ENCODE data around the gene ASCL1.

ASCL1 gene

DNA sequence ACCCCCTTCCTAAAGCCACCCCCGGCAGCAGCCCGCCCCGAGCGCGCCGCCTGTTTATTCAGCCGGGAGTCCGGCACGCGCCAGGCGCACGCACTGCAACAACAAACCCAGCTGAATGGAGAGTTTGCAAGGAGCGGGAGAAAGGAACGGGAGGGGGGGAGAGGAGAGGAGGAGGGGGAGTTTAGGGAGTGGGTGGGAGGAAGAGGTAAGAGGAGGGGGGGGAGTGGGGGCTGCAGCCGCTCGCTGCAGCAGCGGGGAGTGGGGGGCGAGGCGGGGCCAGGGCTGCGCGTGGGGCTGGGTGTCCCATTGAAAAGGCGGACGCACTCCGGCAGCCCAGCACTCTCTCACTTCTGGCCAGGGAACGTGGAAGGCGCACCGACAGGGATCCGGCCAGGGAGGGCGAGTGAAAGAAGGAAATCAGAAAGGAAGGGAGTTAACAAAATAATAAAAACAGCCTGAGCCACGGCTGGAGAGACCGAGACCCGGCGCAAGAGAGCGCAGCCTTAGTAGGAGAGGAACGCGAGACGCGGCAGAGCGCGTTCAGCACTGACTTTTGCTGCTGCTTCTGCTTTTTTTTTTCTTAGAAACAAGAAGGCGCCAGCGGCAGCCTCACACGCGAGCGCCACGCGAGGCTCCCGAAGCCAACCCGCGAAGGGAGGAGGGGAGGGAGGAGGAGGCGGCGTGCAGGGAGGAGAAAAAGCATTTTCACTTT, at the start of gene ASCL1:
Gene ASCL1 (plus strand): TSS at position 336 of the 712 bp plus-strand sequence. CDS start 571 bp downstream, outside the sequence.
- H3K4me1 ChIP-seq (ENCODE audit: control insufficient read depth in 2 of 2, insufficient read depth in 2 of 2, low read length in 2 of 2), result no peaks in the 10 kb centered on the region
- H3K27ac ChIP-seq (ENCODE audit: low read depth in 2 of 2, low read length in 2 of 2), result no peak within 1 kb of the TSS
- no peak within 1 kb of the TSS for H3K9ac ChIP-seq (ENCODE audit: low read depth in 1 of 2, low read length in 2 of 2)
- no peaks in the 10 kb centered on the region for H3K36me3 ChIP-seq (ENCODE audit: control insufficient read depth in 2 of 2, insufficient read depth in 2 of 2, low read length in 2 of 2)
- H3K4me3 ChIP-seq (ENCODE audit: low read length in 2 of 2), result peak within 1 kb of the TSS in 1 of 2 donors; percentile 14
- H3K9me3 ChIP-seq (ENCODE audit: control insufficient read depth in 2 of 2, low read length in 2 of 2), result no peaks in the 10 kb centered on the region
- peaks cover 56 to 75% of the 10 kb centered on the region in 2 donors for H3K27me3 ChIP-seq (ENCODE audit: control insufficient read depth in 2 of 2, insufficient read depth in 2 of 2, low read length in 2 of 2)

DNA sequence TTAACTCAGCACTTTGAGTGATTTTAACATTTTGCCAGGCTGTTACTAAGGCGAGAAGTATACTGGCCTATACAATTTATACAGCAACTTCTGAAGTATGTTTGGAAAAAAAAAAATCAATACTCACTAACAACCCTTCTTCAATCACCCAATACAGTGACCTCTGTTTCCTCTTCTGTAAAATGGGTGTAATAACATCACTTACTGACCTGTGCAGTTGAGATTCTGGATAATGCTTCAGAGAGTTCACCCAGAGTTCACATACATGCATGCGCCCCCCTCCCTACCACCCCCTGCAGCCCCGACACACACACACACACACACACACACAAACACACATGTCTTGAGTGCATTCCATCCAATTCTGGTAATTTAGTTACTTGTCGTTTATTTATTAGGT, 49.6 kb upstream of the ASCL1 start:
- no peak overlapping the region for H3K27ac ChIP-seq (ENCODE audit: low read depth in 2 of 2, low read length in 2 of 2)
- H3K4me3 ChIP-seq (ENCODE audit: low read length in 2 of 2), result no peak overlapping the region
- H3K9ac ChIP-seq (ENCODE audit: low read depth in 1 of 2, low read length in 2 of 2), result no peak overlapping the region
- no peaks in the 10 kb centered on the region for H3K4me1 ChIP-seq (ENCODE audit: control insufficient read depth in 2 of 2, insufficient read depth in 2 of 2, low read length in 2 of 2)
- no peaks in the 10 kb centered on the region for H3K36me3 ChIP-seq (ENCODE audit: control insufficient read depth in 2 of 2, insufficient read depth in 2 of 2, low read length in 2 of 2)
- H3K9me3 ChIP-seq (ENCODE audit: control insufficient read depth in 2 of 2, low read length in 2 of 2), result no peaks in the 10 kb centered on the region
- no peaks in the 10 kb centered on the region for H3K27me3 ChIP-seq (ENCODE audit: control insufficient read depth in 2 of 2, insufficient read depth in 2 of 2, low read length in 2 of 2)

DNA sequence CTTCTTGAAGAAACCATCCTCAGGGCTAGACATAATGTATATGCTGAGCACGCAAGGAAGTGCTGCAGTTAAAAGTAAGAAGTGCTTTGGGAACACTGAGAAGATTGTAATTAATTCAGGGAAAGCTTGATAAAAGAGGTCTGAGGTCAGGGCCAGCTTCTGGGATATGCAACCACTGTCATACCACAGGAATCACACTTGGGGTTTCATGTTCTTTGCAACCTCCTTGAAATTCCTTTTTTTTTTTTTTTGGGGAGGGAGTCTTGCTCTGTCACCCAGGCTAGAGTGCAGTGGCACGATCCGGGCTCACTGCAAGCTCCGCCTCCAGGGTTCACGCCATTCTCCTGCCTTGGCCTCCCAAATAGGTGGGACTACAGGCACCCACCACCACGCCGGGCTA, 47.3 kb upstream of the ASCL1 start:
- Histone ChIP-seq H3K9me3 (ENCODE audit: control insufficient read depth in 2 of 2, low read length in 2 of 2) (no peaks in the 10 kb centered on the region), H3K36me3 (ENCODE audit: control insufficient read depth in 2 of 2, insufficient read depth in 2 of 2, low read length in 2 of 2) (no peaks in the 10 kb centered on the region), H3K27me3 (ENCODE audit: control insufficient read depth in 2 of 2, insufficient read depth in 2 of 2, low read length in 2 of 2) (no peaks in the 10 kb centered on the region), H3K27ac (ENCODE audit: low read depth in 2 of 2, low read length in 2 of 2) (no peak overlapping the region), H3K4me3 (ENCODE audit: low read length in 2 of 2) (no peak overlapping the region), H3K4me1 (ENCODE audit: control insufficient read depth in 2 of 2, insufficient read depth in 2 of 2, low read length in 2 of 2) (no peaks in the 10 kb centered on the region), H3K9ac (ENCODE audit: low read depth in 1 of 2, low read length in 2 of 2) (no peak overlapping the region)

DNA sequence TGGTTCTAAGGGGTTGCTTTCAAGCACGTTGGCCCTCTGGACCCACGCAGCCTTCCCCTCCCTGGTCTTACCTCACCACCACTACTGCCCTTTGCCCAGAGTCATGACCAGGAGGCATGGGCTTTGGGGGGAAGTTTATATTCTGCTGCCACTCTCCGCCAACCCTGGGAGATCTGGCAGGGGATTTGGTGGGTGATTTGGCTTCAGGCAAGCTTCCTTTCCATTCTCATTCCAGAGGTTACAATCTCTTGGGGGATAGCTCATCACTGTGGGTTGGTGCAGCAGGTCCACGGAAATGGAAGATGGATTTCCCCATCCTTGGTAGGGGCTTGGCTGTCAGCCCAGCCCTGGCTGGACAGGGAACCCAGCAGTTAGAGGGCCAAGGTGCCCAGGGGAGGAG, 46.7 kb upstream of the ASCL1 start:
- no peaks in the 10 kb centered on the region for H3K27me3 ChIP-seq (ENCODE audit: control insufficient read depth in 2 of 2, insufficient read depth in 2 of 2, low read length in 2 of 2)
- no peaks in the 10 kb centered on the region for H3K36me3 ChIP-seq (ENCODE audit: control insufficient read depth in 2 of 2, insufficient read depth in 2 of 2, low read length in 2 of 2)
- H3K4me1 ChIP-seq (ENCODE audit: control insufficient read depth in 2 of 2, insufficient read depth in 2 of 2, low read length in 2 of 2), result no peaks in the 10 kb centered on the region
- no peak overlapping the region for H3K27ac ChIP-seq (ENCODE audit: low read depth in 2 of 2, low read length in 2 of 2)
- H3K9ac ChIP-seq (ENCODE audit: low read depth in 1 of 2, low read length in 2 of 2), result no peak overlapping the region
- H3K4me3 ChIP-seq (ENCODE audit: low read length in 2 of 2), result no peak overlapping the region
- H3K9me3 ChIP-seq (ENCODE audit: control insufficient read depth in 2 of 2, low read length in 2 of 2), result no peaks in the 10 kb centered on the region

DNA sequence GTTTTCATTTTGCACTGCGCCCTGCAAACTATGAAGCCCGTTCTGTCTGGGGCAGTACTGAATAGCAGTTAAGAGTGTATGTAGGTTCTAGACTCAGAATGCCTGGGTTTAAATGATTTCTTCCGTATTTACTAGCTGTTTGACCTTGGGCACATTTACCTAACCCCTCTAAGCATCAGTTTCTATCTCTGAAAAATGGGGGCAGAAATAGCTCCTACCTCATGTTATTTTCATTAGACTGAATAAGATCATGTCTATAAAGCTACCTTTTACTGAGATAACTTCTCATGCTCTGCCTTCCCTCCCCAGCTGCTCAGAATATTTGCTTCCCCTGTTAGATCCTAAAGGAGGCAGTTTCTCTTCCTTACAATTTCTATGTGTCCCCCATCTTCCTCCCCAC, 46.2 kb upstream of the ASCL1 start:
- Histone ChIP-seq H3K4me3 (ENCODE audit: low read length in 2 of 2) (no peak overlapping the region), H3K9ac (ENCODE audit: low read depth in 1 of 2, low read length in 2 of 2) (no peak overlapping the region), H3K27ac (ENCODE audit: low read depth in 2 of 2, low read length in 2 of 2) (no peak overlapping the region), H3K9me3 (ENCODE audit: control insufficient read depth in 2 of 2, low read length in 2 of 2) (no peaks in the 10 kb centered on the region), H3K27me3 (ENCODE audit: control insufficient read depth in 2 of 2, insufficient read depth in 2 of 2, low read length in 2 of 2) (no peaks in the 10 kb centered on the region), H3K4me1 (ENCODE audit: control insufficient read depth in 2 of 2, insufficient read depth in 2 of 2, low read length in 2 of 2) (no peaks in the 10 kb centered on the region), H3K36me3 (ENCODE audit: control insufficient read depth in 2 of 2, insufficient read depth in 2 of 2, low read length in 2 of 2) (no peaks in the 10 kb centered on the region)

DNA sequence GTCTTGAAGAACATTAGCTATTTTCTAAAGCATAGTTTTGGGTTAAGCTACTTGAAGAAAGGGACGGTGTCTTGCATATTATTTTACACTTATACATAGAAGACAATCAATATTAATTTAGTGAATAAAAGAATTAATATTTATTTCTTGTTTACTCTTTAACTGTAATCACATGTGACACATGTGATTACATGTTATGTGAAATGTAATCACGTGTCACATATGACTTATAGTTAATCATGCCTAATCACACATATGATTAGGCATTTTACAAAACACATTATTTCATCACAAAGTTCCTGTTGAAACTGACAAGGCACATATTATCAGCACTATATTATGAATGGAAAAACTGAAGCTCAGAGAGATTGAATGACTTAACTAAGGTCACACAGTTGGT, 45.2 kb upstream of the ASCL1 start:
- Histone ChIP-seq H3K36me3 (ENCODE audit: control insufficient read depth in 2 of 2, insufficient read depth in 2 of 2, low read length in 2 of 2) (no peaks in the 10 kb centered on the region), H3K9ac (ENCODE audit: low read depth in 1 of 2, low read length in 2 of 2) (no peak overlapping the region), H3K4me3 (ENCODE audit: low read length in 2 of 2) (no peak overlapping the region), H3K4me1 (ENCODE audit: control insufficient read depth in 2 of 2, insufficient read depth in 2 of 2, low read length in 2 of 2) (peaks cover 0 to 2% of the 10 kb centered on the region in 2 donors), H3K27ac (ENCODE audit: low read depth in 2 of 2, low read length in 2 of 2) (no peak overlapping the region), H3K9me3 (ENCODE audit: control insufficient read depth in 2 of 2, low read length in 2 of 2) (no peaks in the 10 kb centered on the region), H3K27me3 (ENCODE audit: control insufficient read depth in 2 of 2, insufficient read depth in 2 of 2, low read length in 2 of 2) (no peaks in the 10 kb centered on the region)

DNA sequence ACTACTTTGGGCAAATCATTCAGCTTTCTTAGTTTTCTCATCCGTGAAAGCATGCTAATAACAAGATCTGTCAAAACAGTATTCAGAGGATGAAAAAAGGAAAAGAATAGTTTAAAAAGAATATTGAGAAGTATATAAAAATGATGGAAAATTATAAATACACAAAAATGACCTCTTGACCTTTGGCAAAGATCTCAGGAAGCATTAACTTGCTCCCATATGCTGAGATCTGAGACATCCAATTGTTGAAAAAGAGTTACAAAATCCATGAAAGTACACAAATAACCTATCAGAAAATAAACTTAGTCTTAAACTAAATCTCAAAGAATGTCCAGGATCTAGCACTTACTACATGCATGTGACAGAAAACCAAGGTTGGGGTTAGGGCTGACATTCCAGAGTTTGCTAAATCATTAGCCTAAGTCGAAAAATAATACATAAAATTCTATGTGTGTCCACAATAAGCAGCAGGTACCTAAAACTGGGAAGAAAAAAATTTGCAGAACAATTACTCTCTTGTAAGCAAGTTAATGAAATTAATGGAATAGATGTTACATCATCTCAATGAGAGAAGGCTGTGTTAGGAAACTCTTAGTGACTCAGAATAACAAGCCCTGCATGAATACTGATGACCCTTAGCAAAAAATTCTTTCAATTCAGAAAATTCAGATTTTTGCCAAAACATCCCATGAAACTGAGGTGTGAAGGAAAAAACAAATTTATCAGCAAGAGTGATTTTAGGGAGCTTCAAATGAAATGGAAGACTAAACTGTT, 43.8 kb upstream of the ASCL1 start:
- Histone ChIP-seq H3K36me3 (ENCODE audit: control insufficient read depth in 2 of 2, insufficient read depth in 2 of 2, low read length in 2 of 2) (no peaks in the 10 kb centered on the region), H3K4me3 (ENCODE audit: low read length in 2 of 2) (no peak overlapping the region), H3K4me1 (ENCODE audit: control insufficient read depth in 2 of 2, insufficient read depth in 2 of 2, low read length in 2 of 2) (peaks cover 0 to 2% of the 10 kb centered on the region in 2 donors), H3K27ac (ENCODE audit: low read depth in 2 of 2, low read length in 2 of 2) (no peak overlapping the region), H3K9ac (ENCODE audit: low read depth in 1 of 2, low read length in 2 of 2) (no peak overlapping the region), H3K9me3 (ENCODE audit: control insufficient read depth in 2 of 2, low read length in 2 of 2) (no peaks in the 10 kb centered on the region), H3K27me3 (ENCODE audit: control insufficient read depth in 2 of 2, insufficient read depth in 2 of 2, low read length in 2 of 2) (no peaks in the 10 kb centered on the region)

DNA sequence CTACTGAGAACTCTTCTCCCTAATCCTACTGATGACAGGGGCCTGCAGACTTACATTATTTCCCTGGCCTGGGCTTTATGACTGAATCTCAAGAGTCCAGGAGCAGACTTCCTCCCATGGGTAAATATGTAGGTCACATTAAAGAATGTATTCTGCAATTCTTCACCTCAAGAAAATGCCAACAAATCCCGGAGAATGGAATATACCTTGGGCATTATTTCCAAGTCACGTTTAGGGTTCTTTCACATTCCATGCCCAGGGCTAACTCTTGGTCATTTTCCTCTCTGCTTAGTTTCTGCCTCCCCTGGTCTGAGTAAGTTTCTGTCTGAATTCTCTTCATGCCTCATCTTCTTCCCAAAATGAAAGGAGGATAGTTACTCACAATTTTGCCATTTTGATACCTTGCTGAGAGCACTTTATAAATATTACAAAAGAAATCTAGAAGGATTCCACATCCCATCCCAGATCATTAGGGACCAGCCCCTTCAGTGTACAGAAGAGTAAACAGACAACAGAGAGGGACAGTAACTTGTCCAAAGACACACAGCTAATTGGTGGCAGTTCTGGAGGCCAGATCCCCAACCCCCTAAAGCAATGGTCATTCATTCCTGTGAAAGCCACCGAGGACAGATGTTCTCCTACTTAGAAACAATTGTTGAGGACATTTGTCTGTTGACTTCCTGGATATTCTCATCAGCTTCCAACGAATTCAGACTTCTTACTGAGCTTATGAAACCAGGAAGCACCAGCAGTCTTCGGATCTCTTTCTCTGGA, 41.0 kb upstream of the ASCL1 start:
- no peaks in the 10 kb centered on the region for H3K27me3 ChIP-seq (ENCODE audit: control insufficient read depth in 2 of 2, insufficient read depth in 2 of 2, low read length in 2 of 2)
- no peaks in the 10 kb centered on the region for H3K36me3 ChIP-seq (ENCODE audit: control insufficient read depth in 2 of 2, insufficient read depth in 2 of 2, low read length in 2 of 2)
- peaks cover 0 to 2% of the 10 kb centered on the region in 2 donors for H3K4me1 ChIP-seq (ENCODE audit: control insufficient read depth in 2 of 2, insufficient read depth in 2 of 2, low read length in 2 of 2)
- no peaks in the 10 kb centered on the region for H3K9me3 ChIP-seq (ENCODE audit: control insufficient read depth in 2 of 2, low read length in 2 of 2)
- no peak overlapping the region for H3K4me3 ChIP-seq (ENCODE audit: low read length in 2 of 2)
- H3K27ac ChIP-seq (ENCODE audit: low read depth in 2 of 2, low read length in 2 of 2), result no peak overlapping the region
- no peak overlapping the region for H3K9ac ChIP-seq (ENCODE audit: low read depth in 1 of 2, low read length in 2 of 2)

DNA sequence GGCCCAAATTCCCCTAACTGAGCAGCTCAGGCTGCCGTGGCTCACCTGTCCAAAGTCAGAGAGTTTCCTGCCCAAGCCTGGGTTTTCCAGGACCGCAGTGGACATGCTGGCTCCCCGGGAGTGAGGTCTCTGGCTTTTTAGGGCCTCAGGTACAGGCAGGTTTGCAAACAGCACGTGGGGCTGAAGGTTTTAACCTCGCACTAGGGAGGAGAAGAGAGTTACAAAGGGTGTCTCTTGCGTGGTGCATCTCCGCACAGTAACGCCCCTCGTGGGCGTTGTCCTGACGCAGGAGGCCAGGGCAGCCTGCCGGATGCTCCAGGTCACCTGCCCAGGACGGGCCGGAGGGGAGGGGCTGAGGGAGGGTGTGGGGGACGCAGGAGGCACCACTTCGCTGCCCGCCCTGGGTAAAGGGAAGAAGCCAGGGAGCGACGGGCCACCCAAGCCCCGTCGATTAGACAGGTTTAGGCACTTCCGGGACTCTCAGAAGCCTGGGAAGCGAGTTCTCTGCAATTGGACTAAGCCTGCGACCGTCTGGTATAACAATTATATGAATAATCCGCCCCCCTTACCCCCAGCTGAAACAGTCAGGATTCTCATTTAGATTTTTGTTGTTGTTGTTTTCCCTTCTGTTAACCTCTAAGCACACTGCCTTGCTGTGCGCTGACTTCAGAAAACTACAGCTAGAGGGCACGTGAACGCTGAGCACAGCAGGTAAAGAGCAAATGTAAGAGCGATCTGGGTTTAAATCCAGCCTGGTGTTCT, 40.3 kb upstream of the ASCL1 start, which contains the start of gene PAH:
Gene PAH (minus strand): TSS at position 219 of the 762 bp plus-strand sequence. CDS start 114 bp downstream, at position 105.
- Histone ChIP-seq H3K27me3 (ENCODE audit: control insufficient read depth in 2 of 2, insufficient read depth in 2 of 2, low read length in 2 of 2) (no peaks in the 10 kb centered on the region), H3K9ac (ENCODE audit: low read depth in 1 of 2, low read length in 2 of 2) (no peak within 1 kb of the TSS), H3K9me3 (ENCODE audit: control insufficient read depth in 2 of 2, low read length in 2 of 2) (no peaks in the 10 kb centered on the region), H3K4me1 (ENCODE audit: control insufficient read depth in 2 of 2, insufficient read depth in 2 of 2, low read length in 2 of 2) (peaks cover 0 to 2% of the 10 kb centered on the region in 2 donors), H3K36me3 (ENCODE audit: control insufficient read depth in 2 of 2, insufficient read depth in 2 of 2, low read length in 2 of 2) (no peaks in the 10 kb centered on the region), H3K4me3 (ENCODE audit: low read length in 2 of 2) (peak within 1 kb of the TSS; percentile 38 to 48), H3K27ac (ENCODE audit: low read depth in 2 of 2, low read length in 2 of 2) (no peak within 1 kb of the TSS)

Data from mucosa of rectum (tissue), 2 donors.